Measurements from ENCODE around the gene CHTOP. TPM values are rescaled to one million over a fixed set of nuclear protein-coding genes. Genes with fewer than 3 reads are reported as not detected.

The CHTOP gene
- total and polyA plus RNA-seq, 2 of the 13 experiments (the other 11 are each of a cell fraction or from before 2014, with no cell fraction given): 38.0 to 51.9 TPM

DNA sequence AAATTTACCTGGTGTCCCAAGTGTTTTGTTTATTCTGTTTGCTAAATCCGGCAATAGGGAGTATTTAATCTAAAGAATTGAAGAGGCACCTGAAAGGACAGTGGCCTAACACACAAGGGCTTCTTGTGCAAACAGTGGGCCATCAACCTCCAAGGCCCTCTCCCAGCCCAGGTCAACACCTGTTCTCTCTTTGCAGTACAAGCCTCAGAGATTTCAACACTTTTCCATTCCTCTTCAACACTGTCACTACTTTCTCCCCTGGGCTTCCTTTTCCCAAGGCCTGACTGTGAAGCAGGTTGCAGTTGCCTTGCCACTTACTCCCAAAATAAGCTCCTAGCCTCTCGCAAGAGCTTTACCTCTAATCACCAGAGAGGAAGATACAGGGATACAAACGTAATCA, 21.5 kb downstream of the CHTOP start (continued):
- TF ChIP-seq, protein P1, sequence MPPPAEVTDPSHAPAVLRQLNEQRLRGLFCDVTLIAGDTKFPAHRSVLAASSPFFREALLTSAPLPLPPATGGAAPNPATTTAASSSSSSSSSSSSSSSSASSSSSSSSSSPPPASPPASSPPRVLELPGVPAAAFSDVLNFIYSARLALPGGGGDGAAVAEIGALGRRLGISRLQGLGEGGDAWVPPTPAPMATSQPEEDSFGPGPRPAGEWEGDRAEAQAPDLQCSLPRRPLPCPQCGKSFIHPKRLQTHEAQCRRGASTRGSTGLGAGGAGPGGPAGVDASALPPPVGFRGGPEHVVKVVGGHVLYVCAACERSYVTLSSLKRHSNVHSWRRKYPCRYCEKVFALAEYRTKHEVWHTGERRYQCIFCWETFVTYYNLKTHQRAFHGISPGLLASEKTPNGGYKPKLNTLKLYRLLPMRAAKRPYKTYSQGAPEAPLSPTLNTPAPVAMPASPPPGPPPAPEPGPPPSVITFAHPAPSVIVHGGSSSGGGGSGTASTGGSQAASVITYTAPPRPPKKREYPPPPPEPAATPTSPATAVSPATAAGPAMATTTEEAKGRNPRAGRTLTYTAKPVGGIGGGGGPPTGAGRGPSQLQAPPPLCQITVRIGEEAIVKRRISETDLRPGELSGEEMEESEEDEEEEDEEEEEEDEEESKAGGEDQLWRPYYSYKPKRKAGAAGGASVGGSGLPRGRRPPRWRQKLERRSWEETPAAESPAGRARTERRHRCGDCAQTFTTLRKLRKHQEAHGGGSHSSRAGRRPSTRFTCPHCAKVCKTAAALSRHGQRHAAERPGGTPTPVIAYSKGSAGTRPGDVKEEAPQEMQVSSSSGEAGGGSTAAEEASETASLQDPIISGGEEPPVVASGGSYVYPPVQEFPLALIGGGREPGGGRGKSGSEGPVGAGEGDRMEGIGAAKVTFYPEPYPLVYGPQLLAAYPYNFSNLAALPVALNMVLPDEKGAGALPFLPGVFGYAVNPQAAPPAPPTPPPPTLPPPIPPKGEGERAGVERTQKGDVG (CRISPR knock-in tag; IDR thresholded peaks at IDR 0.05; ENCODE audit: borderline replicate concordance): no peak
- TF ChIP-seq, protein P2, sequence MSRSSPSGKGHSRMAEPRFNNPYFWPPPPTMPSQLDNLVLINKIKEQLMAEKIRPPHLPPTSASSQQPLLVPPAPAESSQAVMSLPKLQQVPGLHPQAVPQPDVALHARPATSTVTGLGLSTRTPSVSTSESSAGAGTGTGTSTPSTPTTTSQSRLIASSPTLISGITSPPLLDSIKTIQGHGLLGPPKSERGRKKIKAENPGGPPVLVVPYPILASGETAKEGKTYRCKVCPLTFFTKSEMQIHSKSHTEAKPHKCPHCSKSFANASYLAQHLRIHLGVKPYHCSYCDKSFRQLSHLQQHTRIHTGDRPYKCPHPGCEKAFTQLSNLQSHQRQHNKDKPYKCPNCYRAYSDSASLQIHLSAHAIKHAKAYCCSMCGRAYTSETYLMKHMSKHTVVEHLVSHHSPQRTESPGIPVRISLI (CRISPR knock-in tag; IDR thresholded peaks at IDR 0.05; ENCODE audit: borderline replicate concordance): peak; percentile 35; the same call in 1 of the 2 replicates
- TF ChIP-seq CEBPG (CRISPR knock-in tag; IDR thresholded peaks at IDR 0.05) (peak; percentile 54), ZNF235 (CRISPR knock-in tag; IDR thresholded peaks at IDR 0.05; ENCODE audit: borderline replicate concordance) (no peak), NR2F2 (IDR thresholded peaks at IDR 0.05; ENCODE audit: borderline replicate concordance, low read depth) (0 out of 2 replicates have a peak, but pooled peaks have one; percentile 22), SP140L (CRISPR knock-in tag; IDR thresholded peaks at IDR 0.05; ENCODE audit: borderline replicate concordance) (no peak), SOX13 (IDR thresholded peaks at IDR 0.05) (no peak), SOX13 (CRISPR knock-in tag; conservative IDR thresholded peaks at IDR 0.05 in 1 of 2, IDR thresholded peaks at IDR 0.05 in 1 of 2) (peak in 1 of 2 experiments; percentile 18; a peak in 1 of 4 replicates), CEBPB (IDR thresholded peaks at IDR 0.05; ENCODE audit: borderline replicate concordance, low read depth, low read length) (peak; percentile 44; the same call in 1 of the 2 replicates), FOXP4 (CRISPR knock-in tag; IDR thresholded peaks at IDR 0.05) (0 out of 2 replicates have a peak, but pooled peaks have one; percentile 12), STAT5B (CRISPR knock-in tag; IDR thresholded peaks at IDR 0.05) (no peak)
- TF ChIP-seq, protein P3, sequence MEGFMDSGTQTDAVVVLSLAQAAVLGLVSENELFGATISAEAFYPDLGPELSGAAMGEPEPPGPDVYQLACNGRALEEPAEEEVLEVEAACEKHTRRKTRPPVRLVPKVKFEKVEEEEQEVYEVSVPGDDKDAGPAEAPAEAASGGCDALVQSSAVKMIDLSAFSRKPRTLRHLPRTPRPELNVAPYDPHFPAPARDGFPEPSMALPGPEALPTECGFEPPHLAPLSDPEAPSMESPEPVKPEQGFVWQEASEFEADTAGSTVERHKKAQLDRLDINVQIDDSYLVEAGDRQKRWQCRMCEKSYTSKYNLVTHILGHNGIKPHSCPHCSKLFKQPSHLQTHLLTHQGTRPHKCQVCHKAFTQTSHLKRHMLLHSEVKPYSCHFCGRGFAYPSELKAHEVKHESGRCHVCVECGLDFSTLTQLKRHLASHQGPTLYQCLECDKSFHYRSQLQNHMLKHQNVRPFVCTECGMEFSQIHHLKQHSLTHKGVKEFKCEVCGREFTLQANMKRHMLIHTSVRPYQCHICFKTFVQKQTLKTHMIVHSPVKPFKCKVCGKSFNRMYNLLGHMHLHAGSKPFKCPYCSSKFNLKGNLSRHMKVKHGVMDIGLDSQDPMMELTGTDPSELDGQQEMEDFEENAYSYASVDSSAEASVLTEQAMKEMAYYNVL (CRISPR knock-in tag; IDR thresholded peaks at IDR 0.05; ENCODE audit: borderline replicate concordance): no peak
- TF ChIP-seq, protein P4, sequence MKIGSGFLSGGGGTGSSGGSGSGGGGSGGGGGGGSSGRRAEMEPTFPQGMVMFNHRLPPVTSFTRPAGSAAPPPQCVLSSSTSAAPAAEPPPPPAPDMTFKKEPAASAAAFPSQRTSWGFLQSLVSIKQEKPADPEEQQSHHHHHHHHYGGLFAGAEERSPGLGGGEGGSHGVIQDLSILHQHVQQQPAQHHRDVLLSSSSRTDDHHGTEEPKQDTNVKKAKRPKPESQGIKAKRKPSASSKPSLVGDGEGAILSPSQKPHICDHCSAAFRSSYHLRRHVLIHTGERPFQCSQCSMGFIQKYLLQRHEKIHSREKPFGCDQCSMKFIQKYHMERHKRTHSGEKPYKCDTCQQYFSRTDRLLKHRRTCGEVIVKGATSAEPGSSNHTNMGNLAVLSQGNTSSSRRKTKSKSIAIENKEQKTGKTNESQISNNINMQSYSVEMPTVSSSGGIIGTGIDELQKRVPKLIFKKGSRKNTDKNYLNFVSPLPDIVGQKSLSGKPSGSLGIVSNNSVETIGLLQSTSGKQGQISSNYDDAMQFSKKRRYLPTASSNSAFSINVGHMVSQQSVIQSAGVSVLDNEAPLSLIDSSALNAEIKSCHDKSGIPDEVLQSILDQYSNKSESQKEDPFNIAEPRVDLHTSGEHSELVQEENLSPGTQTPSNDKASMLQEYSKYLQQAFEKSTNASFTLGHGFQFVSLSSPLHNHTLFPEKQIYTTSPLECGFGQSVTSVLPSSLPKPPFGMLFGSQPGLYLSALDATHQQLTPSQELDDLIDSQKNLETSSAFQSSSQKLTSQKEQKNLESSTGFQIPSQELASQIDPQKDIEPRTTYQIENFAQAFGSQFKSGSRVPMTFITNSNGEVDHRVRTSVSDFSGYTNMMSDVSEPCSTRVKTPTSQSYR (CRISPR knock-in tag; IDR thresholded peaks at IDR 0.05; ENCODE audit: borderline replicate concordance): no peak

Measured in HepG2 (cell line).